Measurements from ENCODE around the gene SAP130.

DNA sequence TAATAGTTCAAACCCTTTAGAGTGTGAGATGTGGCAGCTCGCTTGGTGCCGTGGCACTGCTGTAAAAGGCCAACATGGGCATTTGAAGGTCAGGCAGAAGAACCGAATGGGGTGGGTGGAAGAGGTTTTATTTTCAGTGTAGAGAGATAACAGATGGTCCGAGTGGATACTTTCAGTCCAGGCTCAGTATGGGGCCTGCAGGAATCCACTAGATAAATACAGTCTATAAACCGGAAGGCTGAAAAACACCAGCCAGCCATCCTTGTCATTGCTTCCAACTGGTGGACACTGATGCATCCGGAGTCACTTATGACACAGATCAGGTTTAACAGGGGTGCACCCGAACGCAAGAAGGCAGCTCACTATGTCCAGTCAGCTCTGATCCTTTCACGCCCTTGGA is 86.4 kb downstream of the SAP130 start:
- TF ChIP-seq BHLHE40 (IDR thresholded peaks at IDR 0.05; ENCODE audit: borderline replicate concordance) (no peak), ELF4 (IDR thresholded peaks at IDR 0.05) (no peak), FOXM1 (IDR thresholded peaks at IDR 0.05; ENCODE audit: borderline replicate concordance) (no peak), NFRKB (IDR thresholded peaks at IDR 0.05) (no peak), TARDBP (IDR thresholded peaks at IDR 0.05) (no peak), FOXK2 (IDR thresholded peaks at IDR 0.05) (no peak)
